SKM-1 (cell line): ENCODE measurements around the gene WFS1.

Source experiments
- DNase-seq: peaks from one replicate; lab custom pipeline; 2025; ENCODE audit not compliant: unreplicated experiment; lab: John Stamatoyannopoulos, UW

Gene WFS1, protein sequence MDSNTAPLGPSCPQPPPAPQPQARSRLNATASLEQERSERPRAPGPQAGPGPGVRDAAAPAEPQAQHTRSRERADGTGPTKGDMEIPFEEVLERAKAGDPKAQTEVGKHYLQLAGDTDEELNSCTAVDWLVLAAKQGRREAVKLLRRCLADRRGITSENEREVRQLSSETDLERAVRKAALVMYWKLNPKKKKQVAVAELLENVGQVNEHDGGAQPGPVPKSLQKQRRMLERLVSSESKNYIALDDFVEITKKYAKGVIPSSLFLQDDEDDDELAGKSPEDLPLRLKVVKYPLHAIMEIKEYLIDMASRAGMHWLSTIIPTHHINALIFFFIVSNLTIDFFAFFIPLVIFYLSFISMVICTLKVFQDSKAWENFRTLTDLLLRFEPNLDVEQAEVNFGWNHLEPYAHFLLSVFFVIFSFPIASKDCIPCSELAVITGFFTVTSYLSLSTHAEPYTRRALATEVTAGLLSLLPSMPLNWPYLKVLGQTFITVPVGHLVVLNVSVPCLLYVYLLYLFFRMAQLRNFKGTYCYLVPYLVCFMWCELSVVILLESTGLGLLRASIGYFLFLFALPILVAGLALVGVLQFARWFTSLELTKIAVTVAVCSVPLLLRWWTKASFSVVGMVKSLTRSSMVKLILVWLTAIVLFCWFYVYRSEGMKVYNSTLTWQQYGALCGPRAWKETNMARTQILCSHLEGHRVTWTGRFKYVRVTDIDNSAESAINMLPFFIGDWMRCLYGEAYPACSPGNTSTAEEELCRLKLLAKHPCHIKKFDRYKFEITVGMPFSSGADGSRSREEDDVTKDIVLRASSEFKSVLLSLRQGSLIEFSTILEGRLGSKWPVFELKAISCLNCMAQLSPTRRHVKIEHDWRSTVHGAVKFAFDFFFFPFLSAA

DNA sequence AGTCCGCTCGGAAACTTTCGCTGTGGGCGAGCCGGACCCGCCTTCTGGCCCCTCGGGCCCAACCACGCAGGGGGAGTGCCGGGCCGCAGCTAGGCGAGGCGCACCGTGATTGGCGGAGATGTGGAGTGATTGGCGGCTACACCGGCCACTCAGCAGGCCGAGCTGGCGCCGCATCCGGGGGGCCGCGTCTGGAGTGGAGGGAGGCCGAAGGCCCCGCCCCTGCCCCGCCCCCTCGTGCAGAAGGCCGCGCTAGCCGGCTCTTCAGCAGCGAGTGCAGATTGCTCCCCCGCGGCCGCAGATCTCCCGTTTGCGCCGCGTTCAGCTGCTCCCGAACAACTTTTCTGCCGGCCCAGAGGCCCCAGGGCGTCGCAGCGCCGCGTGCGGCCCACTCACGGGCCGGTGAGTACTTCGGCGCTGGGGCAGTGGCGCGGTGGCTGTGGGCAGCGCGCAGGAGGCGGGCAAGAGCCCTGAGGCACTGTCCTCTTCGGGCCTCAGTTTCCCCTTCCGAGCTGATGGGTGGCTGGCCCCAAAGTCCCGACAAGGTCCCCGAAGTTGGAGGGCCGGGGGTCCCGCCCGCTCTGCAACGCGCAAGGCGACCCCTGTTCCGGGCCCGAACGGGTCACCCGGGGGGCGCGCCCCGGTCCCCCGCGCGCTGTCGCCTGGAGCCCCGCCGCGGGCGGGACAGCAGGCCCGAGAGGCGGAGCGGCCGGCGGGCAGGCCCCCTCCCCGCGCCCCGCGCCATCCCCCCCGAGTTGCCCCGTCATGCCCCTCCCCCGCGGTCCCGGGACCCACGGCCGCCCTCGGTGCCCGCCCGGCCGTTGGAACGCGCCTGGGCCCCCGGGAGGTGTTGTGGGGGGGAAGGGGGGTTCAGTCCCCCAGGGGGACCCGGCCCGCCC, at the start of gene WFS1:
WFS1 (plus strand) TSS at position 235 of the 896 bp plus-strand sequence. CDS start 7,606 bp downstream, outside the sequence.
- peak; percentile 52 for DNase-seq

DNA sequence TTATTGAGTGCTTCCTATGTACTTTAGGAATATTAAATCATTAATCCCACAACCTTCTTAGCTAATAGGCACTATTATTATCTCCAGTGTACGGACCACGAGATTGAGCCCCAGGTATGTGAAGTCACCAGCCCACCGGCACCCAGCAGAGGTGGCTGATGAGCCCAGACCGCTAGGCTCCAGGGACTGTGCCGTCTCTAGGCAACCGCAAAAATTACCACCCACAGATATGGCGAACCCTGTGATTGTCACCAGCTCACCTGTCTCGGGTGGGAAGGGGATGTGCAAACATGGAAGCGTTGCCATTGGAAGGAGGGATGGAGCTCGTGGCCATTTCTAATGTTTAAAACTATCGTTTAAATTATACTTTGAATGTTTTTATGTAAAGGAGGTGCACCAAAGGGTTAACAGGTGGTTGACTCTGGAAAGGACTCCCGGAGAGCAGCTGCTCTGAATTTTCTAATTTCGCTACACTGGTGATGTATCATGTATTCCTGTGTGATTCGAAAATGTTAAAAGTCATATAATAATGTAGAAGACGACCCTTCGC, 48.3 kb upstream of the WFS1 start:
- no peak for DNase-seq

DNA sequence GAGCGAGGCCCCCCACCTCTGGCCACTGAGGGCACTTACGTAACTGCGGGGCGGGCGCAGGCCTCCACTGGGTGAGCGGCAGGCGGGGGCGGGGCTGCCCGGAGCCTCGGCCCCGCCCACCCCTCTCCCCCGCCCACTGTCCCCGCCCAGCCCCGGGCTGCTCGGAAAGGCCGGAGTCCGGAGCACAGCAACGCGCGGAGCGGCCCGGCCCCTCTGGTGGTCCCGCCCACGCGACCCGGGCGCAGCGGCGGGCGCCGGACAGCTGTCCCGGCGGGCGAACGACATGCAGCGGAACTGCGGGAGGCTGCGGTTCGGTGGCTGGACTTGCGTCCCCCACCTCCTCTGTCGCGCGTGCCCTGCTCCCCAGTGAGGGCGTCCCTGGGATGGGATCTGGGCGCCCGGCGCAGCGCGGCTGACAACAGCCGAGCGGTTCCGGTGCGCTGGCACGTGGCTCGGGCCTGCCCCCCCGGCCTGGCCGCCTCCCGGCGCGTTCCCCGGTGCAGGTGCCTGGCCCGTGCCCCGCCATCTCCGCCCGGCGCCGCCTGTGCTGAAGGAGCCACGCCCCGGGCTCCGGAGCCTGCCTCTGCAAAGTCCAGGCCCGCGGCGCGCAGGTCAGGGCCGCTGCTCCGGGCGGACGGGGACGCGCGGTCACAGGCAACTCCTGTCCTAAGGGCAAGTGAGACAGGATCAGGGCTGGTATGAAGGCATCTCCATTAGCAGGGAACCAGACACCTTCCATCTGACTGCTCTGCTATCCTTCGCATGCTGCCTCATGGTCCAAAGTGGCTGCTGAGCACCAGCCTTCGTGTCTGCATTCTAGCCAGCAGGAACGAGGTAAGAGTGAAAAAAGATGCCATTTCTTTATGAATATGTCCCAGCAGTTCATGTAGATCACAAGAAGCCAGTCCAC, 47.5 kb upstream of the WFS1 start:
- DNase-seq, result no peak

DNA sequence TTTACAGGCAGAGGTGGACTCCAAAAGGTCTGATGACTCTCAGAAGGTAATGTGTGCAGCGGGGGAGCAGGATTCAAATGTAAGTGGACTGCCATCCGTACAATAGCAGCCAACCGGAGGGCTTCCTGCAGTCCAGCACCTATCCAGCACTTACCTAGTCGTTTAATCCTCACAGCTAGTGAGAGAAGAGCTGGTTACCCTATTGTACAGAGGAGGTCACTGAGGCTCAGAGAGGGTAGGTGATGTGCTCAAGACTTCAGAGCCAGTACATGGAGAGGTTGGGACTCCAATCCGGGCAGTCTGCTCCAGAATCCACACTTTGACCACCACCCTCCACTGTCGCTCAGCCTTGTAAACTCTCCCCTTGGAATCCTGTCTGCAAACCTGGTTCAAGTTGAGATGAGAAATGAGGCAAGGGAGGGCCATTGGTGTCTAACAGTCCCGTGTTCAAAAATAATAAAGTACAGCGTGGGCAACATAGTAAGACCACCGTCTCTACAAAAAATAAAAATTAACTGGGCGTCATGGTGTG, 46.8 kb upstream of the WFS1 start:
- no peak for DNase-seq

DNA sequence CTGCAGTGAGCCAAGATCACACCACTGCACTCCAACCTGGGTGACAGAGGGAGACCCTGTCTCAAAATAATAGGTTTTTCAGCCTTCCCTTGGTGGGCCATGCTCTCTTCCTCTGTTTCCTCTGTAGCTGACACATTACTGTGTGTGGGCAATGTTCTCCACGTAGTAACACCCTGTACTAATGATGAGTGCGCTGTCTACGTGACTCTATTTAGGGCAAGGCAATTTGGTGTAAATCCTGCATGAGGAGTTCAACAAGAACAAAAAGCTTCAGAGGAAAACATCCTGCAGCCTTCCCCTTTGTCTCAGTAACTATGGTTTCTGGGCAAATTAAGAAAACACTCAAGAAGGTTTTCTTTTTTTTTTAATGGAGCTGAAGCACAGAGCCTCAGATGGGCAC, 44.9 kb upstream of the WFS1 start:
- DNase-seq, result no peak

DNA sequence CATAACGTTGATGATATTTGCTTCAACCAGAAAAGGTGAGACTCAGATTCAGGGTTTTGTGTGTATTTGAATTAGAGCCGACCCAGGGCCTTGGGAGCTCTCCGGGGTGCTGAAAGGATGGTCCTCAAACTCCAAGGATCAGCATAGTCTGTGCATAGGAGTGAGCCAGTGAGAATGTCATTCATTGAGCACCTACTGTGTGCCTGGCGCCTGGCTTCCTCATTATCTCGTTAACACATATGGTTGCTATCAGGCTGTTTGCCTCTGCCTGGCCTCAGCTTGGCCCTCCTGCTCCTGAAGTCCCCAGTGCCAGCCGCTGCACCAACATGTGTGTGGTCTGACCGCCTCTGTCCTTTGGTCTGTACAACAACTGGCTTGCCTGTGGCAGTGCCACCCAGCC, 44.2 kb upstream of the WFS1 start:
- no peak for DNase-seq

DNA sequence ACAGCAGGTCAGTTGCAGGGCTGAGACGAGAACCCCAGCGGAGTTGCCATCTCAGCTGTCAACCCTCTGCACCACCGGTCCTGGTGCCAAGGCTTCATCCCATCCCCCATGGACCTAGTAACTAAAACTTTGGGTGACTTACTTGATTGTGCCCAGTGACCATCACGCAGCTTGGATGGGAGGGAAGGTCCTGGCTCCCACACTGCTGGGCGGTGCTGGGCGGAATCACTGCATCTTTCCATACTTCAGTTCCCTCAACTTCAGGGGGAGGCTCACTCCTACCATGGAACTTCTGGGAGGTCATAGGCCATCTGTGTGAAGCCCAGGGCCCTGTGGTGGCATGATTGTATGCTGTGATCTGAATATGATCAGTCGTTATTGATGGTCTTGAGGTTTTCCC, 43.1 kb upstream of the WFS1 start:
- DNase-seq, result no peak

DNA sequence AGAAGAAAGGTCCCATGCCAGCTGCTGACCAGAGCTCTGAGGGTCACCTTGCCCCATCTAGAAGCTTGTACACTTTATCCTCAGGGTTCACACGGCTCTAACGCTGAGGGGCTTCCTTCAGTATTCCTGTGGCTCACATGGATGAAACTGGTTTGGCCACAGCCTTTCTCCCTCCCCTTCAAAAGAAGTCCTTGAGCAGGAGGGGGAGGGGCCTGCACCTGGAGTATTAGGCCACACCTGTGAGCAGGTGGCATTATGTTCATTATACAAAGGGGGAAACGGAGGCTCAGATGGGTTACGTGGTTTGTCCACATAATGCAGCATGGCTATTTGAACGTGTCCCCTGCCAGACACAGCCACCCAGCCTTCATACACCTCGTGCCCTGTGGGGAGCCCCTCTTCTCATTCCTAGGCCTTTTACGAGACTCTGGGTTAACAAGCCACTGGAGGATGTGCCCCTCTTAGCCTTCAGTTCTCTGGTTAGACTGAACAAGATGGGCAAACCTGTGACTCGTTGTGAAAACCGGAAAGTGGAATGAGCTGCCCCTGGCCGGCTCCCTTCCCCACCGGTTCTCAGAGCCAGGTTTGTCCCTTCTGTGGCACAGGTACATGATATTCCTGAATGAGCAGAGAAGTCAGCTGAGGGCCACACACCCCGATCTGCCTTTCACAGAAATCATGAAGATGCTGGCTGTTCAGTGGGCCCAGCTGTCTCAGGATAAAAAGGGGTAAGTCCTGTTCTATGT, 42.1 kb upstream of the WFS1 start:
- no peak for DNase-seq

DNA sequence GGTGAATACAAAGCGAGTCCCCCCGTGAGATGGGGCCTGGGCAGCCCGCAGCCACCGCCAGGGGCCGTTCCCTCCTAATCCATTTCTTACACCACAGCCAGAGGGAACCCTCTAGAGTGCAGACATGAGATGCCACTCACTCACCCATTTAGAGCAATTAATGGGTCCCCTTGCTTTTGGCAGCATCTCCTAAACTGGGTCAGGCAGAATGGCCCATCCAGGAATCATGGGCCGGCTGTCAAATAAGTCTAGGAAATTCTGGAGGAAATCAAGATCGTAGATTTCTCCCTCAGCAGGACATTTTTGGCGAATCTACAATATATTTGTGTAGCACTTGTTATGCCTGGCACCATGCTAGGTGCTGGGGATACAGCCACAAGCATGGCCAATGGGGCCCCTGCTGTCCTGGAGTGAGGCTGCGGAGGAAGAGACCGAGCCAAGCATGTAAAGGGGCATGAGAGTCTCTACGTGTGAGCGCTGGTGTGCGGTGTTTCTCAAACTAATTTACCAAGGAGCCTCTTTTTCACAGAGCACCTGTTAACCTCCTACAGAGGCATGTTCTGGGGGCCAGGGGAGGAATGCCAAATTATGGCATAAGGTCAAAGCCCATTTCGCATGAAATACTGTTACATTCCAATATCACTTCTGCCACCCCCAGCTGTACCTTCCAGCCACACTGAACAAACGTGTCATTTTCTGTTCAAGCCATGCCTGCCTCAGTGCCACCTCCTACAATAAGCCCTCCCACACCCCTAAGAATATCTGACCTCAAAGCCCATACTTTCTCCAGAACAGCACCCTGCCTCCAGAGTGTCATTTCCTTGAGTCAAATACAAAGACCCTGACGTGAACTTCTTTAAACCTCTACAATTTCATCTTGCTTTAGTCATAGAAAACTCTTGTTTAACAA, 41.2 kb upstream of the WFS1 start:
- DNase-seq, result no peak

DNA sequence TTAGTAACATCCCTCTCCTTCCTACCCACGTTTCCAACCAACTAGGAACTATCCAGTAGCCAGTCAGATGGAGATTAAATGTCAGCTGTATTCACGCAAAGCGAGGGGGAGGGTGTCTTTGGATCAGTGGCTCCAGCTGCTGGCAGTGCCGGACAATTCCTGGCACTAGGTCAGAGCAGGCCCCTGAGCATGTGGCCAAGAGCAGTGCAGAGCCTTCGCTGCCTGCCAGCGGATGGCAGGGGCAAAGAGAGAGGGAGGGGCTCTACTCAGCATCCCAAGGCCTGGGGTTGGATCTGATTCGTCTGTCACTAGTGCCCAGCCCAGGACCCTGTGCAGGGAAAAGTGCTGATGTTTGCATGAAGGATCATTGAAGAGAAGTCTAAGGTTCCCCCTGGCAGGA, 40.6 kb upstream of the WFS1 start:
- DNase-seq, result no peak

DNA sequence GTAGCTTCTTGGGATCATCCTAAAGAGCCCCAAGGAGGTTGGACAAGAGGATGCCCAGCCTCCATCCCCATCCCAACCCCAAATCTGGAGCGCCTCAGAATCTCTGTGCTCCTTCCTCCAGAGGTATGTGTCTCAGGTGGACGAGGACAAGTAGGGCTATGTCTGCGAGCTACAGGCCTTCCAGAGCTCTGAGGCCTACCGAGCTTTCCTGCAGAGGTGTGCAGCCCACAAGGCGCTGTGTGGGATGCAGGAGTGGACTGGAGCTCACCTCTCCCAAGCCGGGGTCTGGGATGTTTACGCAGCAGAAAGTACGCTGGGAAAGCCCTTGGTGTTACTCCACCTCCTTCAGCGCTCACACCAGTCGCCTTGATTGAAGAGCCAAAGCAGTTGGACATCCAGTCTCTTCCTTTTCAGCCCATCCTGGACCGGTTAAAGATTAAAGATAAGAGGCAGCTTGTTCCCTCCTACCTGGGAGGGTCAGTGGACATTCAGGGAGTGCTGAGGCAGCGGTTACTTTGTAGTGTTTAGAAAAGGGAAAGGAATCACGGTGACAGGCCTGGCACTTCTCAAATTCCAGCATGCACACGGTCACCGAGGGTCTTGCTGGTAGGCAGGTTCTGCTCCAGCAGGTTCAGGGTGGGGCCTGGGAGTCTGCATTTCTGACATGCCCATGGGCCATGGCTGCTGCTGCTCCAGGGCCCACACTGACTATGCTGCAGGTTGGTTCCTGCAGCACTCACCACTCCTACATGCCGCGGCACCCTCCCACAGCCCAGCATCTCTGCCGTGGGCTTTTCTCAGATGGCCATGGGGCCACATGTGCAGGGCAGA, 39.8 kb upstream of the WFS1 start:
- no peak for DNase-seq

DNA sequence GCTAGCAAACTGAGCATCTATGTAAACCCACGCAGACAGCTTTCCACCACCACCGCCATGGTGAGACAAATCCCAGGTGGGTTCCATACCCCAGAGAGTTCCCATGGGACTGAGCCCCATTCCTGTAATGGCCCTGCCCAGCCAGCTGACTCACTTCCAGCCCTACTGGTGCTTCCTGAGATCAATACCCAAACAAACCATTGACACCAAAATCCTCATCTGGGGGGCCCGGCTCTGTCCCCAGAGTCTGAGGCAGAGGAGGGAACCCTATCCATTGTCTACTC, 39.2 kb upstream of the WFS1 start:
- no peak for DNase-seq

DNA sequence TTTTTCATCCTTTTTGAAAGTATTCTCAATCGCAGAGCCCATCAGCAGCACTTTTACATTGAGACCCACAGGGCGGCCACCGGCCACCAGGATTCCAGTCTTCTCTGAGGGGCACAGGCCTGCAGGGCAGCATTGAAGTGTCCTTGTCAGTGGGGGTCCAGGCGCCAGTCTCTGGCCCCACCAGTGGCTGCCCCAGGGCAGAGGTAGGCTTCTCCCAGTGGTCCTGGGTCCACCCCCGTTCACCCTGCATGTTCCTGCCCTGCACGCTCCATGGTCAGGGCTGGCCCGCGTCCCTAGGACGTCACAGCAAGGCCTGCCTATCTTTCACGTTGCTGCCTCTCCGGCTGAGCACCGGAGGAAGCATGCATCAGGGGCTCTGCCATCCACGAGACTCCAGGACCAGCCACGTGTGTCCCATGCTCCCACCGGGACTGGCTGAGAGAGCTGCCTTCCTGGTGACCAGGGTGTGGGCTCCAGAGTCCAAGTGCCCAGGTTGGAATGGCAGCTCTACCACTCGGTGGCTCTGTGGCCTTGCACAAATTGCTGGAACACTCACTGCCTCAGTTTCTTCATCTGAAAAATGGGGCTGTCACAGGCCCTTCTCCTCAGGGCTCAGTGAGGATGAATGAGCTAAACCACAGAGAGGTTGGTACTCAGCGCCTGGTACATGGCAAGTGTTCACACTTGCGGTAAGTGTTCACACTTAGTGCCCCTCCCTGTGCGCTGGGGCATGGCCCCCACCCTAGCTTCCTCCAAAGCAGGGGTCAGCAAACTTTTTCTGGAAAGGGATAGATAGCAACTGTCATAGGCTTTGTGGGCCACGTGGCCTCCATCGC, 38.6 kb upstream of the WFS1 start:
- DNase-seq, result no peak

DNA sequence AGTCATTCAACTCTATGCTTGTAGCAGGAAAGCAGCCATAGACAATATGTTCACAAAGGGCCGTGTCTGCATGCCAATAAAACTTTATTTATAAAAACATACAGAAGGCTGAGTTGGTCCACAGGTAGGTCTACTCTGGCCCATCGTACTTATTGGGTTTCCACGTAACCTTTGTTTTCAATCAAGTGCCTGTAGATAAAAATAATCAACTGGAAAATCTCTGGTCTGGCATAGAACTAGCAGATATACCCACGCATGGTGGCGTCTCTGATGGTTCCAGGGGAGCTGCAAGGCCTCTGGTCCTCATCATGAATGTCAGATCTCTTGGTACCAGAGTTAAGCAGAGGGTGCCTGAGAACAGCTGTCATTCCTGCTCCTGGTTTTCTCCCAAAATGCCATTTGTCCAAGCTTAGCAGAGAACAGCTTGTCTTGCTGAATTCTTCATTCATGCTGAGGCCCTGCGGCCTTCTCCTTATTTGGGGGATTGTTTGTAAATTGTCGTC, 37.9 kb upstream of the WFS1 start:
- no peak for DNase-seq

DNA sequence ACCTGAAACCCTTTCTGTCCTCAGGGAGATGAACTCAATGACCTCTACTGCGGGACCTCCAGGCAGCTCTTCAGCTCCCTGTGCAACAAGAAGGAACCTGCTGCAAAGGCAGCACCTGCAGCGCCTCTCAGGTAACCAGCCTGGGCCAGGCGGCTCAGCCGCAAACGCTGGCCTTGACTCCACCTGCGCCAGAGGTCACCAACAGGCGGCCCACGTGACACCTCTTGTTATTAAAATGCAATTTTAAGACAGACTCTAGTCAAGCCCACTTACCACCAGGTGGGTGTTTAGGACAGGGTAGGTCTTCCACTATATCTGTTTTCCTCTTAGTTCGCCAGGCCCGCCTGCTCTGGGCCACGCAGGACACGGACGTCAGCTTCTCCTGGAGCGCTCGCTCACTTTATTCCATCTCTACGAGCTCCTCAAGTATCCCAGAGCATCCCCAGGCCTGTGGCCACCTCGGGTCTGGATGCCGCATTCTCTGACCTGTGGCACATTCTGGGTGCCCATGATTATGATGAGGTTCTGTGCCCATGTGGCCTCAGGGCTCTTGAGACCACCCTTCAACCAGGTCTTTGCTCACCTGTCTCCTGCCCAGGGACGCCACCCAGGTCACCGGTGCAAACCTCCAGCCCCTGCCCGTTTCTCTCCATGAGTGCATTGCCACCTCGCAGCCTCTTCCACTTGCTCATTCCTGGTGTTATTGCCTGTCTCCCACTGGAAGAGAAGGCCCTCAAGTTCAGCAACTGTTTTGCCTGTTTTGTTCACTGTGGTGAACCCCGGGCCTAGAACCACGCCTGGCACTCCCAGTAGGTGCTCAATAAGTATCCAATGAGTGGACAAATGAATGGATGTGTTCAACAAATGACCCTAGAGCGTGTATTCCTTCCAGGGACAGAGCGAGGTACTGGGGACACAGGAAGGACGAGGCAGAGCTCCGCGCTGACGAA, 36.5 kb upstream of the WFS1 start:
- no peak for DNase-seq
